Measurements from ENCODE around the gene ZNF140.

Gene ZNF140

GRCh38 chr12:133080368-133081158, at the start of gene ZNF140:
Gene ZNF140, plus strand, starts transcription at chr12:133080923. Its CDS starts 398 bp downstream, at chr12:133081321.
- FAIRE-seq: peak; percentile 53

- FAIRE-seq: peak; percentile 97
Measured at GRCh38 chr12:133037207-133038005, 43.3 kb upstream of the ZNF140 start, which contains the start of gene ZNF84. Gene ZNF84, plus strand, starts transcription at chr12:133037509. Its CDS starts 3,959 bp downstream, at chr12:133041468.

- no peak for FAIRE-seq
Measured at GRCh38 chr12:133038118-133038709, 42.5 kb upstream of the ZNF140 start.

DNA sequence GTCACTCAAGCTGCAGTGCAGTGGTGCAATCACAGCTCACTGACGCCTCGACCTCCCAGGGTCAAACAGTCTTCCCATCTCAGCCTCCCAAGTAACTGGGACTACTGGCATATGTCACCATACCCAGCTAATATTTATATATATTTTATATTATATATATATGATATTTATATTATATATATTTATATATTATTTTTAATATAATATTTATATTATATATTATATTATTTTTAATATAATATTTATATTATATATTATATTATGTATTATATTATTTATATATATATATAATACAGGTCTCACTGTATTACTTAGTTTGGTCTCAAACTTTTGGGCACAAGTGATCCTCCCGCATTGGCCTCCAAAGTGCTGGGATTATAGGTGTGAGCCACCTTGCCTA, 34.0 kb upstream of the ZNF140 start:
- FAIRE-seq: peak; percentile 93

DNA sequence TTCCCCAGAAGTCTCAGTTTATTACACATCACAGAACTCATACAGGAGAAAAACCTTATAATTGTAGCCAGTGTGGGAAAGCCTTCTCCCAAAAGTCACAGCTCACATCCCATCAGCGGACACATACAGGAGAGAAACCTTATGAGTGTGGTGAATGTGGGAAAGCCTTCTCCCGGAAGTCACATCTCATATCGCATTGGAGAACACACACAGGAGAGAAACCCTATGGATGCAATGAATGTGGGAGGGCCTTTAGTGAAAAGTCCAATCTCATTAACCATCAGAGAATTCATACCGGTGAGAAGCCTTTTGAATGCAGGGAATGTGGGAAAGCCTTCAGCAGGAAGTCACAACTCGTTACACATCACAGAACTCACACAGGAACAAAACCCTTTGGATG, 23.3 kb upstream of the ZNF140 start:
- FAIRE-seq: no peak

DNA sequence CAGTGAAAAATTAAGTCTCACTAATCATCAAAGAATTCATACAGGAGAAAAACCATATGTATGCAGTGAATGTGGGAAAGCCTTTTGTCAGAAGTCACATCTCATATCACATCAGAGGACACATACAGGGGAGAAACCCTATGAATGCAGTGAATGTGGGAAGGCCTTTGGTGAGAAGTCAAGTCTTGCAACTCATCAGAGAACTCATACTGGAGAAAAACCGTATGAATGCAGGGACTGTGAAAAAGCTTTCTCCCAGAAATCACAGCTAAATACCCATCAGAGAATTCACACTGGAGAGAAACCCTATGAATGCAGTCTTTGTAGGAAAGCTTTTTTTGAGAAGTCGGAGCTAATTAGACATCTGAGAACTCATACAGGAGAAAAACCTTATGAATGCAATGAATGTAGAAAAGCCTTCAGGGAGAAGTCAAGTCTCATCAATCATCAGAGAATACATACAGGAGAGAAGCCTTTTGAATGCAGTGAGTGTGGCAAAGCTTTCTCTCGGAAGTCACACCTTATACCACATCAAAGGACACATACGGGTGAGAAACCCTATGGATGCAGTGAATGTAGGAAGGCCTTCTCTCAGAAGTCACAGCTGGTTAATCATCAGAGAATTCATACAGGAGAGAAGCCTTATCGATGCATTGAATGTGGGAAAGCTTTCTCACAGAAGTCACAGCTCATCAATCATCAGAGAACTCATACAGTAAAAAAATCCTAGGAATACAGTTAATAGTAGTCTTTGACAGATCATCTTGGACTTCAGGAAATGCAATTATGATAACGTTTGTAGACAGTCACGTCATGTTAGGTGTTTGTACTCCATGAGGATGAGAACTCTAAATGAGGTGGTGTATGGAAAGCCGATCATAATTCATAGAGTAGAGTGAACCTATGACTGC, 22.3 kb upstream of the ZNF140 start:
- no peak for FAIRE-seq

- no peak for FAIRE-seq
Measured at GRCh38 chr12:133061954-133062353, 18.8 kb upstream of the ZNF140 start.

- FAIRE-seq: no peak
Measured at GRCh38 chr12:133063556-133063955, 17.2 kb upstream of the ZNF140 start.

DNA sequence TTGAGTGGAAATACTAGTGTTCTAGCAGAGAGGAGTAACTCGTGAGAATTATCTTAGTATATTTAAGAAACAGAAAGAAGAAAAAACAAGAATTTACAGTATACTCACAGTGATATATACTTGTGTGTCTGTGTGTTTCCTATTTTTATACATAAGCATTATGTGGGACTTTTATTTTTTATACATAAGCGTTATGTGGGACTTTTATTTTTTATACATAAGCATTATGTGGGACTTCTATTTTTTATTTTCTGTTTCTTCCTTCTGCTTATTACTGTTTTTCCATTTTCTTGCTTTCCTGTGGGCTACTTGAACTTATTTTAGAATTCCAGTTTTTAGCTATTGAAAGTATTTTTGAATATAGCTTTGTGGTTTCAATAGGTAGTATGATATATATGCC, 6.9 kb upstream of the ZNF140 start:
- no peak for FAIRE-seq

- FAIRE-seq: peak; percentile 97
Measured at GRCh38 chr12:133080026-133080367, 726 bp upstream of the ZNF140 start.

DNA sequence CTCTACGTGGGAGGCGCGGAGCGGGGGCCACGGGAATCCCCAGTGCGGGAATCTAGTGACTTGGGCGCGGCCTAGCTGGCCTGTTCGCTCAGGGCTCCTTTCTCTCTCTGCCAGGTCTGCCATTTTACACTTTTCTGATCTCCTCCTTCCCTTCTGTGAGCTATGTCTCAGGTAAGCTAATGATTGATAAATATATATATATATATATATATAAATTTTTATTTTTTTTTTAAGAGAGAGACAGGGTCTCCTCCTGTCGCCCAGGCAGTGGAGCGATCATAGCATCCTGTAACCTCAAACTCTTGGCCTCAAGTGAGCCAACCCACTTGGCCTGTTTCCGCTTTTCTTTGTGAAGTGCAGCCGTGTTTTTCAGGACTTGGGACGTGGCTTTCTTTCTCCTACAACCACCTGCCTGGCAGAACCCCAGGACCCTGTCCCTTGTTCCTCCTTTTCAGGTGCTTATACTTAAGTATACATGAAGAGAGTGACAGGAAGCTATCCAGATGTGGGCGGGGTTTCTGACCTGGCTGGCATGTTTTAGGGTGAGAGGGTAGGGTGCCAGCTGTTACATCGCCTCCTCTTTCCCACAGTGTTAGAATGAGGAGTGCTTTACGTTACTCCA, 547 bp downstream of the ZNF140 start:
- no peak for FAIRE-seq

GRCh38 chr12:133083345-133083744, 2.6 kb downstream of the ZNF140 start:
- FAIRE-seq: no peak

- no peak for FAIRE-seq
Measured at GRCh38 chr12:133105620-133106019, 24.9 kb downstream of the ZNF140 start.

- FAIRE-seq: no peak
Measured at GRCh38 chr12:133106253-133106652, 25.5 kb downstream of the ZNF140 start.

GRCh38 chr12:133107121-133107520, 26.4 kb downstream of the ZNF140 start:
- FAIRE-seq: no peak

GRCh38 chr12:133108150-133108549, 27.4 kb downstream of the ZNF140 start:
- no peak for FAIRE-seq

DNA sequence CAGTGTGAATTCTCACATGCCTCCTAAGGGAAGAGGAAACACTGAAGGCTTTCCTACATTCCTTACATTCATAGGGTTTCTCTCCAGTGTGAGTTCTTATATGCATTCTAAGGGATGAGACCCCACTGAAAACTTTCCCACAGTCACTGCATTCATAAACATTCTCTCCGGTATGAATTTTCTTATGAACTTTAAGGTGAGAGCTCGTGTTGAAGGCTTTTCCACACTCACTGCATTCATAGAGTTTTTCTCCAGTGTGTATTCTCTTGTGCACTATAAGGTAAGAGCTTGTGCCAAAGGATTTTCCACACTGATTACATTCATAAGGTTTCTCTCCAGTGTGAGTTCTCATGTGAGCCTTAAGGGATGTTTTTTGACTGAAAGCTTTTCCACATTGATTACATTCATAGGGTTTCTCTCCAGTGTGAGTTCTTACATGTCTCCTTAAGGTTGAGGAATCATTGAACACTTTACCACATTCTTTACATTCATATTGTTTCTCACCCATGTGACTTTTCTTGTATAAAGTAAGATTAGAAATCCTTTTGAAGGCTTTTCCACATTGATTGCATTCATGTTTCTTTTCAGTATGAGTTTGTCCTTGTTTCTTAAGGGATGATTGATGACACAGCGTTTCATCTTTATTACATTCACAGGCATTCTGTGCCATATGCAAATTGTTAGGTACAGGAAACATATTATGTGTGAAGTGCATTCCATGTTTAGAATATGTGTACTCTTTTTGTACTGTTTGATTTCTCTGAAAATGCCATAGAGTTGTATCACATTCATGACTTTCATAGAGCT, 39.9 kb downstream of the ZNF140 start:
- no peak for FAIRE-seq

- no peak for FAIRE-seq
Measured at GRCh38 chr12:133124674-133125073, 44.0 kb downstream of the ZNF140 start.

DNA sequence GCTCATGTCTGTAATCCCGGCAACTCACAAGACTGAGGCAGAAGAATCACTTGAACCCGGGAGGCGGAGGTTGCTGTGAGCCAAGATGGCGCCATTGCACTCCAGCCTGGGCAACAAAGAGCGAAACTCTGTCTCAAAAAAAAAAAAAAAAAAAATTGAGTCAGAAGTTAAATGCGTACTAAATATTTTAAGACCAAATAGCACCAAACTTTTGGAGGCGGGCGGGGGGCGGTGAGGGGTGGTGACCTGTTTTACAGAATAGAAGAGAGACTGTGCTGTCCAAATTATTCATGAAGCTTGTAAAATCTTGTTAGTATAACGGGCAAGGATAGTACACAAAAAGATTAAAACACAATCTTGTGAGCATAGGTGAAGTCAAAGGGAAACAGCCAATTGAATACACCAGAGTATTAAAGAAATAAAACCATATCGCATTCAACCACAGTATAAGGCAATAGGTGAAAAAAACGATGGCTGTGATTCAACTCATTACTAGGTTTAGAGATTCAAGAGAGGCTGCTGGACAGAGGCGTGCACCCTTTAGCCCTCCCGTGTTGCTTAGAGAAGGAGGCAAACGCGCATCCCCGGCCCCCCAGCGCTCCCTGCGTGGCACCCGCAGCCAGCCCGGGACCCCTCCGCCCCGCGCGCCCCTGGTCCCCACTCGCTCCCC, 48.8 kb downstream of the ZNF140 start:
- no peak for FAIRE-seq

GRCh38 chr12:133130038-133130807, 49.5 kb downstream of the ZNF140 start, which contains the start of the genes ZNF10 and ZNF891:
Gene ZNF10, plus strand, starts transcription at chr12:133130627. Its CDS starts 13,866 bp downstream, at chr12:133144493.
Gene ZNF891, minus strand, starts transcription at chr12:133130274. Its CDS starts 8,356 bp downstream, at chr12:133121918.
- peak; percentile 31 for FAIRE-seq

All from G401.6 (cell line).